ENCODE results near the gene CBY3.

DNA sequence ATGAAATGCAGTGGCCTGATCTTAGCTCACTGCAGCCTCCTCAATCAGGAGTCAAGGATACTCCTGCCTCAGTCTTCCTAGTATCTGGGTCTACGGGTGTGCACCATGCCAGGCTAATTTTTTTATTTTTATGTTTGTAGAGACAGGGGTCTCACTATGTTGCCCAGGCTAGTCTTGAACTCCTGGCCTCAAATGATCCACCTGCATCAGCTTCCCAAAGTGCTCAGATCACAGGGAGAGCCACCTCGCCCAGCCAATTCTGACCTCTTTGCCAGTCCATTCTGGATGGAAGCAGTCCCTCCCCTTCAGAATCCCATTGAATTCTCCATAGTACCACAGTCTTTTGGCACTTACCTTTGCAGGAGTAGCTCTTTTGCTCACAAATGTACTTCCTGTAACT, 16.3 kb upstream of the CBY3 start:
- TF ChIP-seq, protein P1, sequence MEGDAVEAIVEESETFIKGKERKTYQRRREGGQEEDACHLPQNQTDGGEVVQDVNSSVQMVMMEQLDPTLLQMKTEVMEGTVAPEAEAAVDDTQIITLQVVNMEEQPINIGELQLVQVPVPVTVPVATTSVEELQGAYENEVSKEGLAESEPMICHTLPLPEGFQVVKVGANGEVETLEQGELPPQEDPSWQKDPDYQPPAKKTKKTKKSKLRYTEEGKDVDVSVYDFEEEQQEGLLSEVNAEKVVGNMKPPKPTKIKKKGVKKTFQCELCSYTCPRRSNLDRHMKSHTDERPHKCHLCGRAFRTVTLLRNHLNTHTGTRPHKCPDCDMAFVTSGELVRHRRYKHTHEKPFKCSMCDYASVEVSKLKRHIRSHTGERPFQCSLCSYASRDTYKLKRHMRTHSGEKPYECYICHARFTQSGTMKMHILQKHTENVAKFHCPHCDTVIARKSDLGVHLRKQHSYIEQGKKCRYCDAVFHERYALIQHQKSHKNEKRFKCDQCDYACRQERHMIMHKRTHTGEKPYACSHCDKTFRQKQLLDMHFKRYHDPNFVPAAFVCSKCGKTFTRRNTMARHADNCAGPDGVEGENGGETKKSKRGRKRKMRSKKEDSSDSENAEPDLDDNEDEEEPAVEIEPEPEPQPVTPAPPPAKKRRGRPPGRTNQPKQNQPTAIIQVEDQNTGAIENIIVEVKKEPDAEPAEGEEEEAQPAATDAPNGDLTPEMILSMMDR (IDR thresholded peaks at IDR 0.05): no peak
- no peak for TF ChIP-seq POLR2A (IDR thresholded peaks at IDR 0.05)

Data from suprapubic skin (tissue), 3 donors.